H1 (cell line): ENCODE measurements around the gene EDEM2. TPM values are rescaled to one million over a fixed set of nuclear protein-coding genes. Genes with fewer than 3 reads are reported as not detected.

Source experiments
- CTCF ChIA-PET: fragments of 300-600 bp; sonication (Branson Sonifier 250); formaldehyde crosslinking; loops from one replicate; lab custom pipeline; 2021; ENCODE audit not compliant: partially characterized antibody; lab: Charles Lee
- POLR2A ChIA-PET: fragments of 300-600 bp; sonication (Branson Sonifier 250); formaldehyde crosslinking; loops from one replicate; lab custom pipeline; 2021; ENCODE audit warnings: inconsistent platforms; ENCODE audit not compliant: partially characterized antibody; lab: Charles Lee
- DNase-seq, 2 experiments: peaks; one replicate each; pipeline versions ENCODE4 v3.0.0 to v3.0.0-alpha.2; 2010 to 2022; ENCODE audit warnings: low spot score in 2 of 2, low read depth in 1 of 2, mixed read lengths in 1 of 2
- FAIRE-seq: peaks from 2 replicates; lab custom pipeline; 2011; peaks lifted over from hg19 to GRCh38; lab: Jason Lieb, UNC
- H2AFZ ChIP-seq: 2 replicates; pipeline ENCODE4 v1.8.1; 2012; ENCODE audit warnings: low read length, inconsistent platforms
- H2AK5ac ChIP-seq: 2 replicates; pipeline ENCODE4 v1.6.1; 2013; ENCODE audit warnings: low read depth, low read length
- H2BK120ac ChIP-seq: replicated peaks from 2 replicates; pipeline ENCODE3; 2013; ENCODE audit warnings: low read depth, low read length, inconsistent platforms
- H2BK12ac ChIP-seq: 2 replicates; pipeline ENCODE4 v1.6.1; 2013; ENCODE audit warnings: low read depth, low read length
- H2BK15ac ChIP-seq: 2 replicates; pipeline ENCODE4 v1.6.1; 2013; ENCODE audit warnings: low read length
- H2BK20ac ChIP-seq: 2 replicates; pipeline ENCODE4 v1.6.1; 2013; ENCODE audit warnings: low read length
- H2BK5ac ChIP-seq: 2 replicates; pipeline ENCODE4 v1.6.1; 2013; ENCODE audit warnings: low read depth, low read length
- H3K14ac ChIP-seq: 2 replicates; pipeline ENCODE4 v1.6.1; 2013; ENCODE audit warnings: inconsistent platforms; ENCODE audit not compliant: insufficient read length
- H3K18ac ChIP-seq: 2 replicates; pipeline ENCODE4 v1.6.1; 2013; ENCODE audit warnings: low read length; ENCODE audit errors: extremely low read depth
- H3K23ac ChIP-seq: 2 replicates; pipeline ENCODE4 v1.6.1; 2013; ENCODE audit warnings: inconsistent platforms; ENCODE audit not compliant: insufficient read length
- H3K23me2 ChIP-seq: 2 replicates; pipeline ENCODE4 v1.6.1; 2013; ENCODE audit warnings: low read depth, low read length
- H3K27ac ChIP-seq: 2 replicates; pipeline ENCODE4 v1.6.1; 2011; ENCODE audit warnings: low read depth, low read length, inconsistent platforms
- H3K27me3 ChIP-seq, 4 experiments: replicated peaks in 1 of 4; 1 replicate in 1 of 4; 2 replicates in 3 of 4; pipeline versions ENCODE4 v1.6.1 to v1.8.1; 2011 to 2013; ENCODE audit warnings: low read length in 3 of 4, mild to moderate bottlenecking in 3 of 4, inconsistent platforms in 2 of 4, mixed read lengths in 2 of 4, moderate library complexity in 1 of 4; ENCODE audit not compliant: control insufficient read depth in 3 of 4, insufficient read depth in 3 of 4; ENCODE audit errors: extremely low read depth in 1 of 4
- H3K36me3 ChIP-seq, 4 experiments: 2 replicates each; pipeline versions ENCODE4 v1.6.1 to v1.8.1; 2011 to 2013; ENCODE audit warnings: mild to moderate bottlenecking in 4 of 4, low read length in 3 of 4, moderate library complexity in 2 of 4, control low read depth in 1 of 4, inconsistent platforms in 1 of 4; ENCODE audit not compliant: insufficient read depth in 4 of 4, control insufficient read depth in 2 of 4
- H3K4ac ChIP-seq: replicated peaks from 2 replicates; pipeline ENCODE3; 2013; ENCODE audit warnings: low read length, low read depth, mixed read lengths, inconsistent platforms; ENCODE audit not compliant: insufficient read length
- H3K4me1 ChIP-seq, 4 experiments: replicated peaks in 1 of 4; 1 replicate in 1 of 4; 2 replicates in 3 of 4; pipeline versions ENCODE4 v1.6.1 to v1.8.1; 2011 to 2013; ENCODE audit warnings: low read length in 3 of 4, inconsistent platforms in 2 of 4, mixed read lengths in 1 of 4; ENCODE audit not compliant: insufficient read depth in 4 of 4, control insufficient read depth in 3 of 4
- H3K4me2 ChIP-seq, 2 experiments: 2 replicates each; pipeline versions ENCODE4 v1.6.1 to v1.8.1; 2011 to 2013; ENCODE audit warnings: low read depth in 2 of 2, low read length in 2 of 2, control low read depth in 1 of 2, inconsistent platforms in 1 of 2, mild to moderate bottlenecking in 1 of 2; ENCODE audit not compliant: insufficient read depth in 1 of 2
- H3K4me3 ChIP-seq, 4 experiments: fragments of 200-600, 300-600 bp in 1 of 4; sonication (generic), shearing (Covaris generic), sonication (Bioruptor Twin) in 1 of 4; 2 replicates each; pipeline versions ENCODE4 v1.5.1 to v1.8.1; 2011 to 2016; ENCODE audit warnings: low read length in 4 of 4, low read depth in 3 of 4, control low read depth in 2 of 4, inconsistent platforms in 2 of 4, mild to moderate bottlenecking in 2 of 4, mixed read lengths in 1 of 4, moderate library complexity in 1 of 4; ENCODE audit not compliant: insufficient read depth in 2 of 4; ENCODE audit errors: extremely low read depth in 1 of 4
- H3K56ac ChIP-seq: replicated peaks from 2 replicates; pipeline ENCODE3; 2013; ENCODE audit warnings: low read depth, mild to moderate bottlenecking, mixed read lengths, low read length, inconsistent platforms; ENCODE audit not compliant: insufficient read length
- H3K79me1 ChIP-seq: 2 replicates; pipeline ENCODE4 v1.6.1; 2013; ENCODE audit warnings: low read depth, low read length, control low read depth
- H3K79me2 ChIP-seq, 2 experiments: 2 replicates each; pipeline versions ENCODE4 v1.6.1 to v1.8.1; 2012 to 2013; ENCODE audit warnings: low read length in 2 of 2, mild to moderate bottlenecking in 2 of 2, inconsistent platforms in 1 of 2; ENCODE audit not compliant: insufficient read depth in 2 of 2, control insufficient read depth in 1 of 2
- H3K9ac ChIP-seq, 4 experiments: replicated peaks in 1 of 4; 1 replicate in 1 of 4; 2 replicates in 3 of 4; pipeline versions ENCODE4 v1.6.1 to v1.8.1; 2011 to 2013; ENCODE audit warnings: low read depth in 3 of 4, low read length in 3 of 4, control low read depth in 2 of 4, mild to moderate bottlenecking in 2 of 4, moderate library complexity in 2 of 4, inconsistent platforms in 1 of 4; ENCODE audit errors: extremely low read depth in 1 of 4
- H3K9me3 ChIP-seq, 2 experiments: 2 replicates each; pipeline versions ENCODE4 v1.6.1 to v1.8.1; 2012 to 2013; ENCODE audit warnings: mild to moderate bottlenecking in 2 of 2, moderate library complexity in 2 of 2, control low read depth in 1 of 2, inconsistent platforms in 1 of 2, low read depth in 1 of 2, low read length in 1 of 2, mixed read lengths in 1 of 2; ENCODE audit not compliant: insufficient read depth in 2 of 2
- H4K20me1 ChIP-seq, 2 experiments: replicated peaks in 1 of 2; 2 replicates each; pipeline versions ENCODE3 to v1.8.1; 2011 to 2013; ENCODE audit warnings: inconsistent platforms in 2 of 2, low read length in 2 of 2, mild to moderate bottlenecking in 1 of 2; ENCODE audit not compliant: insufficient read depth in 2 of 2, control insufficient read depth in 1 of 2
- H4K5ac ChIP-seq: 2 replicates; pipeline ENCODE4 v1.6.1; 2013; ENCODE audit warnings: low read length, low read depth, mixed read lengths, inconsistent platforms; ENCODE audit not compliant: insufficient read length
- H4K8ac ChIP-seq: 2 replicates; pipeline ENCODE4 v1.8.0; 2013; ENCODE audit warnings: mild to moderate bottlenecking, moderate library complexity, low read length, inconsistent platforms; ENCODE audit not compliant: insufficient read depth; ENCODE audit errors: extremely low read depth
- H4K91ac ChIP-seq: replicated peaks from 2 replicates; pipeline ENCODE3; 2013; ENCODE audit warnings: low read length, mixed read lengths, inconsistent platforms; ENCODE audit not compliant: insufficient read length
- ASH2L ChIP-seq: fragments of 200-600, 300-600 bp; sonication (generic); IDR thresholded peaks from one replicate; pipeline ENCODE4 v1.7.1; 2017; ENCODE audit warnings: low read length
- BRCA1 ChIP-seq: IDR thresholded peaks from 2 replicates; pipeline ENCODE4 v1.6.1; 2012; ENCODE audit warnings: low read depth, low read length, improper control_type of control experiment
- CHD2 ChIP-seq: IDR thresholded peaks from 2 replicates; pipeline ENCODE4 v1.6.1; 2012; ENCODE audit warnings: low read length, improper control_type of control experiment
- E2F6 ChIP-seq: IDR thresholded peaks from 2 replicates; pipeline ENCODE4 v1.6.1; 2012; ENCODE audit warnings: inconsistent platforms
- EP300 ChIP-seq, 2 experiments: IDR thresholded peaks; 1 replicate in 1 of 2; 2 replicates in 1 of 2; pipeline ENCODE4 v1.6.1; 2011 to 2012; ENCODE audit warnings: low read depth in 2 of 2, low read length in 2 of 2, mild to moderate bottlenecking in 2 of 2, borderline replicate concordance in 1 of 2, inconsistent platforms in 1 of 2, moderate library complexity in 1 of 2
- KDM5A ChIP-seq: fragments of 200-600 bp; IDR thresholded peaks from 2 replicates; pipeline ENCODE4 v1.7.1; 2012; ENCODE audit warnings: mild to moderate bottlenecking, low read length, inconsistent platforms, mixed read lengths
- MAX ChIP-seq: IDR thresholded peaks from 2 replicates; pipeline ENCODE4 v1.6.1; 2012; ENCODE audit warnings: inconsistent platforms
- NANOG ChIP-seq: IDR thresholded peaks from 2 replicates; pipeline ENCODE4 v1.6.1; 2011; ENCODE audit warnings: low read length, low read depth, mild to moderate bottlenecking, inconsistent platforms; ENCODE audit not compliant: insufficient read depth, poor library complexity, severe bottlenecking
- POLR2A ChIP-seq, 2 experiments: IDR thresholded peaks; 1 replicate in 1 of 2; 2 replicates in 1 of 2; pipeline ENCODE4 v1.6.1; 2011; ENCODE audit warnings: low read depth in 2 of 2, low read length in 2 of 2, mild to moderate bottlenecking in 2 of 2; ENCODE audit errors: control extremely low read depth in 1 of 2
- SP1 ChIP-seq: IDR thresholded peaks from 2 replicates; pipeline ENCODE4 v1.6.1; 2011; ENCODE audit warnings: low read depth, low read length
- SRF ChIP-seq: IDR thresholded peaks from 2 replicates; pipeline ENCODE4 v1.6.1; 2011; ENCODE audit warnings: mild to moderate bottlenecking, low read depth, low read length, moderate library complexity
- TCF12 ChIP-seq: IDR thresholded peaks from 2 replicates; pipeline ENCODE4 v1.6.1; 2011; ENCODE audit warnings: low read depth, mild to moderate bottlenecking, low read length
- WGBS, 2 experiments: shearing (Covaris generic) in 1 of 2; methylation state at CpG; one replicate each; pipeline versions ENCODE4 v1.1.6 to v1.1.7; 2013 to 2015; ENCODE audit warnings: low lambda C conversion rate in 2 of 2, mixed read lengths in 2 of 2, inconsistent platforms in 1 of 2, low coverage in 1 of 2, missing lambda C conversion rate in 1 of 2; ENCODE audit not compliant: insufficient replicate concordance in 2 of 2, insufficient coverage in 1 of 2, insufficient read length in 1 of 2; ENCODE audit errors: extremely low coverage in 1 of 2, missing lambda C conversion rate in 1 of 2; 5-methylcytosine and 5-hydroxymethylcytosine counted together
- polyA plus RNA-seq, 7 experiments: library from polyadenylated mRNA; depleted of rRNA in 3 of 7; stranded (reverse) in 5 of 7; unstranded in 2 of 7; fragments of >200 nt in 5 of 7; fragments of 200-250 nt in 2 of 7; gene quantifications; 1 replicate in 5 of 7; 2 replicates in 1 of 7; 4 replicates in 1 of 7; pipeline versions ENCODE4 v1.2.1 to v1.2.3, GENCODE V29; 2011 to 2013; ENCODE audit warnings: missing spikeins in 2 of 7, mixed read lengths in 2 of 7
- total RNA-seq: library from RNA; stranded (reverse); fragmentation: NEBNext Ultra II Directional; extraction: Animal tissue kit (Norgen Biotek cat#: 25700); gene quantifications from 2 replicates; pipeline ENCODE4 v1.2.1, GENCODE V29; 2021

The EDEM2 gene
- total and polyA plus RNA-seq, 2 of the 8 experiments (the other 6 are each of a cell fraction or from before 2014, with no cell fraction given) = 15.2 to 19.6 TPM

GRCh38 chr20:35155936-35156335, 8.8 kb upstream of the EDEM2 start:
- DNase-seq (no peak), FAIRE-seq (no peak)
- 89% methylated on average over 2 of the region's 2 CpGs; no CpG with 5 or more reads in 1 of the 2 experiments for WGBS, 2 experiments
- Histone ChIP-seq H3K79me1 (no peaks in the 10 kb centered on the region), H2BK5ac (no peak overlapping the region), H3K4ac (no peak overlapping the region), H3K9ac (no peak overlapping the region), H3K4me3 (no peak overlapping the region), H3K23ac (no peak overlapping the region), H2BK120ac (no peak overlapping the region), H2BK20ac (no peak overlapping the region), H2AFZ (no peak overlapping the region), H4K91ac (no peak overlapping the region), H3K4me2 (no peak overlapping the region), H2BK15ac (no peak overlapping the region), H2BK12ac (no peak overlapping the region), H2AK5ac (no peak overlapping the region), H4K8ac (no peak overlapping the region), H3K79me2 (no peaks in the 10 kb centered on the region), H3K9me3 (peaks cover 0 to 4% of the 10 kb centered on the region in 2 experiments; a peak in 1 of 4 replicates), H4K5ac (no peak overlapping the region), H3K36me3 (no peaks in the 10 kb centered on the region), H3K56ac (no peak overlapping the region), H3K23me2 (no peaks in the 10 kb centered on the region), H3K27me3 (no peaks in the 10 kb centered on the region), H3K18ac (no peak overlapping the region), H3K27ac (no peak overlapping the region), H4K20me1 (no peaks in the 10 kb centered on the region), H3K4me1 (no peaks in the 10 kb centered on the region), H3K14ac (no peak overlapping the region)
- ChIA-PET POLR2A (interaction anchor here (0.6 kb wide), 1 partner anchor 108 kb away, joined by 4 read pairs; no protein-coding TSS in a partner anchor), CTCF (no interaction called here)
- TF ChIP-seq E2F6 = no peak
- no peak for TF ChIP-seq BRCA1
- TF ChIP-seq SP1 = no peak
- no peak for TF ChIP-seq KDM5A
- no peak for TF ChIP-seq EP300 (IDR thresholded peaks at IDR 0.05; ENCODE audit: borderline replicate concordance in 1 of 2, low read depth in 2 of 2, low read length in 2 of 2)
- no peak for TF ChIP-seq ASH2L
- TF ChIP-seq NANOG = no peak
- TF ChIP-seq TCF12 = no peak
- TF ChIP-seq MAX = no peak
- TF ChIP-seq CHD2 = no peak
- no peak for TF ChIP-seq SRF
- TF ChIP-seq POLR2A (IDR thresholded peaks at IDR 0.05; ENCODE audit: control extremely low read depth in 1 of 2, low read depth in 2 of 2, low read length in 2 of 2) = no peak
